ENCODE data around the gene DHX57.
"Not testable (repeated sequence)": the region's sequence is repeated elsewhere in the genome, so short reads cannot be mapped to it uniquely, and the experiment has no call there.

DHX57 gene

GRCh38 chr2:38863061-38863695 lies 12.6 kb downstream of the DHX57 start:
- no peak for DNase-seq (ENCODE audit: low read depth, low spot score)

GRCh38 chr2:38862476-38862875 lies 13.3 kb downstream of the DHX57 start:
- DNase-seq (ENCODE audit: low read depth, low spot score): no peak

- no peak for DNase-seq (ENCODE audit: low read depth, low spot score)
Measured at GRCh38 chr2:38856165-38856564, 19.6 kb downstream of the DHX57 start.

GRCh38 chr2:38850045-38850444 lies 25.7 kb downstream of the DHX57 start:
- no peak for DNase-seq (ENCODE audit: low read depth, low spot score)

GRCh38 chr2:38836791-38837190 lies 38.9 kb downstream of the DHX57 start:
- DNase-seq (ENCODE audit: low read depth, low spot score): no peak

- DNase-seq (ENCODE audit: low read depth, low spot score): no peak
Measured at GRCh38 chr2:38835990-38836389, 39.7 kb downstream of the DHX57 start.

- no peak for DNase-seq (ENCODE audit: low read depth, low spot score)
Measured at GRCh38 chr2:38835015-38835601, 40.6 kb downstream of the DHX57 start.

GRCh38 chr2:38830526-38831159 lies 45.1 kb downstream of the DHX57 start:
- DNase-seq (ENCODE audit: low read depth, low spot score): no peak

- DNase-seq (ENCODE audit: low read depth, low spot score): no peak
Measured at GRCh38 chr2:38829971-38830370, 45.8 kb downstream of the DHX57 start.

GRCh38 chr2:38828460-38828859 lies 47.3 kb downstream of the DHX57 start:
- DNase-seq (ENCODE audit: low read depth, low spot score): no peak

GRCh38 chr2:38827539-38828145 lies 48.1 kb downstream of the DHX57 start:
- DNase-seq (ENCODE audit: low read depth, low spot score): not testable (repeated sequence)

GRCh38 chr2:38825956-38826355 lies 49.8 kb downstream of the DHX57 start:
- DNase-seq (ENCODE audit: low read depth, low spot score): no peak

- DNase-seq (ENCODE audit: low read depth, low spot score): no peak
Measured at GRCh38 chr2:38824906-38825305, 50.8 kb downstream of the DHX57 start.

- no peak for DNase-seq (ENCODE audit: low read depth, low spot score)
Measured at GRCh38 chr2:38823386-38823785, 52.3 kb downstream of the DHX57 start.

GRCh38 chr2:38818565-38818964 lies 57.2 kb downstream of the DHX57 start:
- DNase-seq (ENCODE audit: low read depth, low spot score): no peak

GRCh38 chr2:38815936-38816335 lies 59.8 kb downstream of the DHX57 start:
- no peak for DNase-seq (ENCODE audit: low read depth, low spot score)

GRCh38 chr2:38810488-38810887 lies 65.2 kb downstream of the DHX57 start:
- DNase-seq (ENCODE audit: low read depth, low spot score): no peak

GRCh38 chr2:38808677-38809076 lies 67.1 kb downstream of the DHX57 start:
- no peak for DNase-seq (ENCODE audit: low read depth, low spot score)

GRCh38 chr2:38806733-38807059 lies 69.0 kb downstream of the DHX57 start:
- DNase-seq (ENCODE audit: low read depth, low spot score): no peak

- DNase-seq (ENCODE audit: low read depth, low spot score): no peak
Measured at GRCh38 chr2:38806015-38806732, 69.6 kb downstream of the DHX57 start.

- no peak for DNase-seq (ENCODE audit: low read depth, low spot score)
Measured at GRCh38 chr2:38797953-38798352, 77.8 kb downstream of the DHX57 start.

GRCh38 chr2:38797250-38797676 lies 78.5 kb downstream of the DHX57 start:
- no peak for DNase-seq (ENCODE audit: low read depth, low spot score)
